ENCODE measurements around the gene PROX1.
A peak's percentile ranks its signal among the peaks of the same experiment; 100 is the strongest.

PROX1 gene

DNA sequence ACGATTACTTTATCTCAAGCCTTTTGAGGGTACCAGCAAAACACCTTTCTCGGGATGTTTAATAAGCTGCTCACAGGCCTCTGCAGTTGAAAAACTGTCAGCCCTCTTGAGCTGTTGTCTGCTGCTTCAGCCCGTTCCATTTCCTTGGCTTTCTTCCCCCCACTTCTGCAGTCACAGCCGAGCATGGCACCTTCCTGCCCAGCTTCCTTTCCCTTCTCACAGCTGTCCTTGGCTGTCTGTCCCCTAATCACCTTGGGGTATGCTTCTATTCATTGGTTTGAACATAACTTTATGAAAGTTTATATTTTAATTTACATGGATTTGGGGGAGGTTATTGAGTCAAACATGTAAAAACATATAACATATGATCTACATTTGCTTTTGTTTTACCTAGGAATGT, 6.9 kb upstream of the PROX1 start:
- TF ChIP-seq CTCF (IDR thresholded peaks at IDR 0.05; ENCODE audit: low read depth, low read length): no peak
- Histone ChIP-seq H3K4me3 (ENCODE audit: low read depth, low read length) (no peak overlapping the region), H3K27me3 (ENCODE audit: insufficient read depth, low read depth, severe bottlenecking) (peaks cover 89% of the 10 kb centered on the region), H3K9me3 (ENCODE audit: severe bottlenecking) (peaks cover 4% of the 10 kb centered on the region), H3K27ac (no peak overlapping the region), H3K36me3 (no peaks in the 10 kb centered on the region)
- DNase-seq: no peak

DNA sequence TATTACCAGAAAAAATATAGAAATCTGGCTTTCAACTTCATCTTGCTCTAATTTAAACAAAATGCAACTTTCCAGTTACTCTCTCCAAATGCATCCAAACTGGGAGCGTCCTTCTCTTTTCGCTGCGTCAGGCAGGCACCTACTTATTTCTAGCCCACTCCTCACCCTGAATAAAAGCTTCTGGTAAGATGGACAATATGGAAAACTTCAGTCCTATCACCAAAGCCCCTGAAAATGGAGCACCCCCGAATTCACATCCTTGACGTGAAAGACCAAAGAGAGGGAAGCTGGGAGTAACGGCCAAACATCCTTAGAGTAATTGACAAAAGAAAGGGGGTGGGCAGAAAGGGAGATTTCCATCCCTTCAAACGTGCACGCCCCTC, 5.5 kb upstream of the PROX1 start:
- no peak for DNase-seq
- Histone ChIP-seq H3K27me3 (ENCODE audit: insufficient read depth, low read depth, severe bottlenecking) (peaks cover 93% of the 10 kb centered on the region), H3K4me3 (ENCODE audit: low read depth, low read length) (peak overlapping the region; percentile 48), H3K36me3 (no peaks in the 10 kb centered on the region), H3K9me3 (ENCODE audit: severe bottlenecking) (peaks cover 4% of the 10 kb centered on the region), H3K27ac (no peak overlapping the region)
- no peak for TF ChIP-seq CTCF (IDR thresholded peaks at IDR 0.05; ENCODE audit: low read depth, low read length)

DNA sequence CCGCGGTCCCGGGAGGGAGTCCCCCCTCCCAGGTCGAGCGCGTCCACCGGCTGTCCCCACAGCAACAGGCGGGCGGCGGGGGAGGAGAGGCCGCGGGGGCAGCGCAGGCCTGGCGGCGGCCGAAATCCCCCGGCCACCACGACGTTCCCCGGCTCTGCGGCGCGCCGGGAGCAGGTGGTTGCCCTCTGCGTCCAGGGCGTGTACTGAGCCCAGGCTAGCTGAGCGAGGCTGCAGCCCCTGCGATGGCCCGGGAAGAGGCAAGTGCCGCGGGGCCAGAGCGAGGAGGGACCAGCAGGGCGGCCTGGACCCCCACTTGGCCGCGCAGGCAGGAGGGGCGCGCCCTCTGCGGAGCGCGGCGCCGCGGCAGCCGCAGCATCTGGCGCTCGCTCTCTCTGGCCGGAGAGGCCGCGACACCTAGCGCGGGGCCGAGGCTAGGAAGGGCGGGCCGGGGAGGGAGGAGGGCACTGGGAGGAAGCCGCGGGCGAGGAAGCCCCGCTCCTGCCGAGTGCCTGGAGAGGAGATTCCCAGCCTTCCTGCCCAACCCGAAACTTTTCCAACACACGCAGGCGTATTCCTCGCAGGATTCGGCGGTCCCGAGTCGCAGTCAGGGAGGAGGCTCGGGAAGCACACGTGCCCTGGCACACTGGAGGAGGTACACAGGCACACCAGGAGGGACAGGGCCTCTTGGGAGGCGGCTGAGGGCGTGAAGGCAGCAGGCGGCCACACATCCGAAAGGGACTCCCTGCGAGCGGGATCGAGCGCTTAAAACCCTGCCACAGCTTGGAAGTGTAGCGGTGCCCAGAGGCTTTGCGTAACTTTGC, 4.9 kb upstream of the PROX1 start:
- H3K27me3 ChIP-seq (ENCODE audit: insufficient read depth, low read depth, severe bottlenecking): peaks cover 87% of the 10 kb centered on the region
- H3K27ac ChIP-seq: no peak overlapping the region

DNA sequence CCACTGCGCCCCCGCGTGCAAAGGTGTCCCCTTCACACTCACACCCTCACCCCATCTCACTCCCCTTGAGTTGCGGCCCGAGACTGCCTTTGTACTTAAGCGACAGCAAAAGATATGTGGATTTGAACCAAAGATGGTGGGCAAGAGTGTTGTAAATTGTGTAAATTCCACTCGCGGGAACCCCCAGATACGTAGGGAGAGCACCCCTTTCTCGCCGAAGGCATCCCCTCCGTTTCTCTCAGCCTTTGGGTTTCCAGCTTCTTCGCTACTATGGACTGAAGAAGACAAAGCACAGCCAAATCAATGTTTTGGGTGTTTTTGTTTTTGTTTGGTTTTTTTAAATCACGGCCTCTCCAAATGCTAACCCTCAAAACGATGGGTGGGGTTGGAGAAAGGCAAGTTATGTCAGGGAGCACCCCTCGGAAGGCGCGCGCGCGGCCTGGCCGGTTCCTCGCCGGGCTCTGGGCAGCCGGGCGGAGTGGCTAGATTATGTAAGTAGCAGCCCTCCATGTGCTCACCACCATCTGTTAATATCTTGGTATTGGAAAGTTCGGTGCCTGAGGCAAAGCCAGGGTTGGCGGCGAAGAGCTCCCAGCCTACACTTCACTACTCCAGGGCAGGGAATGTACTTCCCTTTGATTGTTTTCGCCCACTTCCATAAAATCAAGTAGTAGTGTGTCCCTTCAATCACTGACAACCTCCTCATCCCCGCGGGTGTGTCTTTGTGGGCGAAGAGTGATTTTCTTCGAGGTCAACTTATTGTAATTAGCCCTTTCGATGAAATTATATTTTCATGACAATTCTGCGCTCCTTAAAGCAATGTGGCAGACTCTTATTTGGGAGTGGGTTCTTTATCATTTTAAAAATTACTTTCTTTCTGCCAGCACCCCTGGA, 4.0 kb upstream of the PROX1 start:
- H3K4me3 ChIP-seq (ENCODE audit: low read depth, low read length): peak overlapping the region; percentile 48
- TF ChIP-seq CTCF (IDR thresholded peaks at IDR 0.05; ENCODE audit: low read depth, low read length): no peak
- peaks cover 4% of the 10 kb centered on the region for H3K9me3 ChIP-seq (ENCODE audit: severe bottlenecking)
- peaks cover 86% of the 10 kb centered on the region for H3K27me3 ChIP-seq (ENCODE audit: insufficient read depth, low read depth, severe bottlenecking)
- H3K36me3 ChIP-seq: no peaks in the 10 kb centered on the region
- no peak overlapping the region for H3K27ac ChIP-seq
- peak; percentile 45 for DNase-seq

More for the DNA sequence above, 4.9 kb upstream of the PROX1 start:
- peak; percentile 20; the same call in 1 of the 2 replicates for TF ChIP-seq CTCF (IDR thresholded peaks at IDR 0.05; ENCODE audit: low read depth, low read length)
- peak overlapping the region; percentile 48 for H3K4me3 ChIP-seq (ENCODE audit: low read depth, low read length)
- DNase-seq: peak; percentile 55
- H3K36me3 ChIP-seq: no peaks in the 10 kb centered on the region
- peaks cover 4% of the 10 kb centered on the region for H3K9me3 ChIP-seq (ENCODE audit: severe bottlenecking)

DNA sequence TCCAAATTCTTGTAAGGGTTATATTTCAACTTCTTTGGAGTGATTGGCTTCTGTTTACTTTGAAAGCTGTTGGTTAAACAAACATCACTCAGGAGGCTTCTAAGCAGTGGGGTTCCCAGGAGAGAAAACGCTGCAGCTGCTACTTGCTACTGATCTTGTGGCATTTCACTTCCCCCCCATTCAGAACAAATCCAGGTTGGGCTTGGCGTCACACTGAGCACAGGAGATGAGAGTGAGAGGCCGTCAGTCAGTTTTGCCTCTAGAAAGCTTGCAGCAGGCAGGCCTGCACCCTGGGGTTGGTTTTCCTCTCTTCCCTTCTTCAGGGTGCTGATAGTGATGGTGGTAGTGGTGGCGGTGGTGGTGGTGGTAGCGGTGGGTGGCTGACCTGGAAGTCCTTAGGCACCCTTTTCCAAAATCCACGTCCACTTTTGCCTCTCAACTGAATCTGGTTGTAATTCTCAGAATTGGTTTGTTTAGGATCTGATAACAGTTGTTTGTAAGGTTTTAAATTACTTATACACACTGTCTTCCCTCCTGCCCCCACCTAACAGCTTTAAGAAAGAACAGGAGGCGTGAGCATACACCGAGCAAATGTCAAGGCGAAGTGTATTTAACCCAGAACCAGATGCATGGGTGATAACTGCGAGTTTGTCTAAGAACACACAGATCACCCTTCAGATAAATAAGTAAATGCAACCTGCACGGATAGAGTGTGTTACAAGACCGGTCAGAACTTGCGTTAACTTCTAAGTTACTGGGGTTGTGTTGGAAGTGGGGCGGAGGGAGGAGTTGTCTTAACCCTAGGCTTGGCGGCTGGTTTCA, 3.2 kb upstream of the PROX1 start:
- no peak for DNase-seq
- H3K27me3 ChIP-seq (ENCODE audit: insufficient read depth, low read depth, severe bottlenecking): peaks cover 86% of the 10 kb centered on the region
- TF ChIP-seq CTCF (IDR thresholded peaks at IDR 0.05; ENCODE audit: low read depth, low read length): no peak
- H3K9me3 ChIP-seq (ENCODE audit: severe bottlenecking): peaks cover 4% of the 10 kb centered on the region
- H3K36me3 ChIP-seq: no peaks in the 10 kb centered on the region
- H3K27ac ChIP-seq: no peak overlapping the region
- no peak overlapping the region for H3K4me3 ChIP-seq (ENCODE audit: low read depth, low read length)
